ENCODE results near the gene DCANP1. TPM values are rescaled to one million over a fixed set of nuclear protein-coding genes. Genes with fewer than 3 reads are reported as not detected.

Gene DCANP1
- total and polyA plus RNA-seq, 2 experiments from 2014 or later = not detected

DNA sequence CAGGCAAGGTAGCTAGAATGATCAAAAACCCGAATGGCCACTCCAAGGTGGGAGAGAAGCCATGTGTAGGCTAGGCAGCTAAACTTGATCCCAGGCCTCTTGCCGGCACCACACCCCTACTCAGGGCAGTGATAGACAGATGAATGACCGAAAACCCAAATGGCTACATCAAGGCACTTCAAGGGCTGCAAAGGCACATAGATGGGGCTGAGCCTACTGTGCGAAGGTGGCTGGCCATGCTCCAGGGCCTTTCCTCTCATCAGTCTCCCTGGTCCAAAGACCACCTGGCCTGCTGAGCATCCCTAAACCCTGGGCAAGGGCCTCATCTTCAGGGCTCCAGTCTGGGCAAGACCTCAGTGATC is 8.7 kb upstream of the DCANP1 start:
- no peak overlapping the region for H3K27ac ChIP-seq
- H3K36me3 ChIP-seq = no peaks in the 10 kb centered on the region
- TF ChIP-seq CTCF (IDR thresholded peaks at IDR 0.05; ENCODE audit: low read depth, low read length) = no peak
- no peaks in the 10 kb centered on the region for H3K9me3 ChIP-seq (ENCODE audit: low read depth)
- H3K4me1 ChIP-seq (ENCODE audit: low read depth) = no peaks in the 10 kb centered on the region
- H3K27me3 ChIP-seq = peaks cover 62% of the 10 kb centered on the region
- no peak overlapping the region for H3K4me3 ChIP-seq
- DNase-seq (ENCODE audit: low read depth in 1 of 2, low spot score in 1 of 2) = no peak

DNA sequence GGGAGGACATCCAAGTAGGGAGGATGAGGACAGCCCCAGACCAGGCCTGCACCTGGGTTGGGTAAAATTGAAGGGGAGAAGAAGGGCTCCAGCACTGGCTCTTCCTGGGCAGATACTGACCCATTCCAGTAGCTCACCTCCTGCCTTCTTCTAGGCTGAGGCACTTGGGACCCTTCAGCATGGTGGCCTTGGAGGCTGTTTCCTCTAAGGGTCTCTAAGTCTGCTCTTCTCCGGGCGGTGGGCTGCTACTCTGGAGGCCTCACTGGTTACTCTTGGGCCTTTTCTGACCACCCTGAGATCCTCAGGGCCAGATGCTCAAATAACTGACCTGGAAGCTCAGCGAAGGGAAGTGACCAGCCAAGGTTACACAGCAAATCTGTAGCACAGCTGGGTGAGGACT is 7.8 kb upstream of the DCANP1 start:
- no peak overlapping the region for H3K27ac ChIP-seq
- H3K9me3 ChIP-seq (ENCODE audit: low read depth) = no peaks in the 10 kb centered on the region
- no peak overlapping the region for H3K4me3 ChIP-seq
- H3K27me3 ChIP-seq = peaks cover 61% of the 10 kb centered on the region
- no peak for DNase-seq (ENCODE audit: low read depth in 1 of 2, low spot score in 1 of 2)
- no peaks in the 10 kb centered on the region for H3K36me3 ChIP-seq
- TF ChIP-seq CTCF (IDR thresholded peaks at IDR 0.05; ENCODE audit: low read depth, low read length) = no peak
- H3K4me1 ChIP-seq (ENCODE audit: low read depth) = no peaks in the 10 kb centered on the region

GRCh38 chr5:135453613-135454012 is 6.5 kb upstream of the DCANP1 start:
- DNase-seq (ENCODE audit: low read depth in 1 of 2, low spot score in 1 of 2) = no peak
- Histone ChIP-seq H3K4me1 (ENCODE audit: low read depth) (no peaks in the 10 kb centered on the region), H3K27me3 (peaks cover 66% of the 10 kb centered on the region), H3K36me3 (no peaks in the 10 kb centered on the region), H3K27ac (no peak overlapping the region), H3K9me3 (ENCODE audit: low read depth) (no peaks in the 10 kb centered on the region), H3K4me3 (no peak overlapping the region)
- no peak for TF ChIP-seq CTCF (IDR thresholded peaks at IDR 0.05; ENCODE audit: low read depth, low read length)

DNA sequence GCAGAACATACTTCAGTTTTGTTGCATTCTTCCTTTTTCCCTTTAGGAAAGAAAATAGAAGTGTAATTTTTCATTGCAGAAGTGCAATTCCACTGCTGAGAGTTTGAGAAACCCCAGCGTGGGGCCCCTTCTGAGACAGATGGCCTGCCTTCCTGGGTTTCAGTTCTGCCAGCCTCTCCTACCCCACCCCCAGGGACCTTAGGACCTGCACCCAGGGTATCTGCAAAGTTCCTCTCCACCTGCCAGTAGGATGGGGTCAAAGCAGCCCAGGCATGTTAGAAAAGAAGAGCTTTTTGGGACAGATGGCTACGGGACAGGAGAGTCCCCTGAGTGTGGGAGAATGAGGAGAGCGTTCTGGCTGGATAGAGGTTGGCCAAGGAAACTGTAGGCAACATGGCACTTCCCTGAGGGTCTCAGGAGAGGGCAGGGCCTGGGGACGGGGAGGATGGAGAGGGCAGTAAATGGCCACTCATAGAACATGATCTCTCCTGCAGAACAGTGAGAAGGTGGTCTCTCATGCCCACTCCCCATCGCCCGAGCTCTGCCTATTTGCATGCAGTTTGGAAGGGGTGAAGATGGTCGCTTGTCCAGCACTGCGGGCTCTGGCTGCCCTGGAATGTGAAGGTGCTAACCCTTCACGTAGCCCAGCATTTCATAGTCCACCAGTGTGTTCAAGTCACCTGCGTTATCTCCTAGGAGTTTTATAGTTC is 5.3 kb upstream of the DCANP1 start, which contains the start of gene TIFAB:
Gene TIFAB, minus strand, starts transcription at position 31 of the 710 bp plus-strand sequence. CDS start 2,412 bp downstream, outside the sequence.
- Histone ChIP-seq H3K4me1 (ENCODE audit: low read depth) (no peaks in the 10 kb centered on the region), H3K27ac (no peak within 1 kb of the TSS), H3K36me3 (no peaks in the 10 kb centered on the region), H3K27me3 (peaks cover 68% of the 10 kb centered on the region), H3K9me3 (ENCODE audit: low read depth) (no peaks in the 10 kb centered on the region), H3K4me3 (no peak within 1 kb of the TSS)
- no peak for DNase-seq (ENCODE audit: low read depth in 1 of 2, low spot score in 1 of 2)
- no peak for TF ChIP-seq CTCF (IDR thresholded peaks at IDR 0.05; ENCODE audit: low read depth, low read length)

DNA sequence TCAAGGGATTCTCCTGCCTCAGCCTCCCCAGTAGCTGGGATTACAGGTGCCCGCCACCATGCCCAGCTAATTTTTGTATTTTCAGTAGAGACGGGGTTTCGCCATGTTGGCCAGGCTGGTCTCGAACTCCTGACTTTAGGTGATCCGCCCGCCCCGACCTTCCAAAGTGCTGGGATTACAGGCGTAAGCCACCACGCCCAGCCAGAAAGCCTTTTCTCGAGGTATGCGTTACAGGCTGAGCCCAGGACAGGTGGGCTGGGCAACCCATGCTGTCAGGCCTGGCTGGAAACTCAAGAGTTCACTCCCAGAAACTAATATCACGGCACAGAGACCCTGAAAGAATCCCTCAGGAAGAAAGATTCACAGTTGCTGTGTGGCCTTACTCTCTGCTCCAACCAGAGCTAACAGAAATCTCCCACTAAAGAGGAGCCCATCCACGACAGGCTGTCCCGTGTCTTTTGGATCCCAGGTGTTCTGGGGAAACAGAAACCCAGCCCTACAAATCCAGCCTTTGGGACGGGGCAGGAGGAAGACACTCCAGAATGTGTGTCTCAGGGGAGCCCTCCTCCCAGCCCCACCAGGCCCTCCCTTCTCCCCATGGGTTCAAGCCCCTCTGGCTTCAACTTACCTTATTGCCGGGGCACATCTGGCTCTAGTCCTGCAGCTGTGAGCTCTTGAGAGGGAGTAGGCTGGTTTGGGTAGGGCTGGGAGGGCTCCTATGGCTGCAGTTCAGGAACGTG is 4.6 kb upstream of the DCANP1 start:
- Histone ChIP-seq H3K9me3 (ENCODE audit: low read depth) (no peaks in the 10 kb centered on the region), H3K27me3 (peaks cover 67% of the 10 kb centered on the region), H3K4me3 (no peak overlapping the region), H3K27ac (no peak overlapping the region), H3K36me3 (no peaks in the 10 kb centered on the region), H3K4me1 (ENCODE audit: low read depth) (no peaks in the 10 kb centered on the region)
- TF ChIP-seq CTCF (IDR thresholded peaks at IDR 0.05; ENCODE audit: low read depth, low read length) = no peak
- no peak for DNase-seq (ENCODE audit: low read depth in 1 of 2, low spot score in 1 of 2)

Measured in cardiac muscle cell (in vitro differentiated cells and primary cell).